NB4 (cell line): Measurements from ENCODE around the gene TUT7.

Experiments
- DNase-seq: peaks from one replicate; pipeline ENCODE4 v3.0.0; 2010; ENCODE audit warnings: low read depth
- H3K4me3 ChIP-seq: one replicate; pipeline ENCODE4 v1.5.1; 2011; ENCODE audit warnings: mild to moderate bottlenecking, low read depth, low read length, moderate library complexity
- MYC ChIP-seq: IDR thresholded peaks from 2 replicates; pipeline ENCODE4 v1.6.1; 2011; ENCODE audit warnings: low read depth, low read length
- POLR2A ChIP-seq: IDR thresholded peaks from 2 replicates; pipeline ENCODE4 v1.6.1; 2011; ENCODE audit warnings: mild to moderate bottlenecking; ENCODE audit not compliant: insufficient read length; ENCODE audit errors: extremely low read depth
- TF ChIP-seq, protein P1 (sequence below): IDR thresholded peaks from one replicate; pipeline ENCODE4 v1.5.1; 2012; ENCODE audit warnings: low read depth, low read length
- TF ChIP-seq, protein P2 (sequence below): IDR thresholded peaks from 2 replicates; pipeline ENCODE4 v1.6.1; 2011; ENCODE audit warnings: low read depth, low read length

The TUT7 gene

DNA sequence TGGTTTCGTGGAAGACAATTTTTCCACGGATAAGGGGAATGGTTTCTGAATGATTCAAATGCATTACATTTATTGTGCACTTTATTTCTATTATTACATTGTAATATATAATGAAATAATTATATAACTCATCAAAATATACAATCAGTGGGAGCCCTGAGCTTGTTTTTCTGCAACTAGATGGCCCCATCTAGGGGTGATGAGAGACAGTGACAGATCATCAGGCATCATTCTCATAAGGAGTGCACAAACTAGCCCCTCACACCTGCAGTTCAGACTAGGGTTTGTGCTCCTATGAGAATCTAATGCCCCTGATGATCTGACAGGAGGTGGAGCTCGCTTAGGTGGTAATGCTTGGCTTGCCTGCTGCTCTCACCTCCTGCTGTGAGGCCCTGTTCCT is 78.2 kb downstream of the TUT7 start:
- peak; percentile 8 for DNase-seq
- H3K4me3 ChIP-seq = no peak overlapping the region
- TF ChIP-seq, protein P1, sequence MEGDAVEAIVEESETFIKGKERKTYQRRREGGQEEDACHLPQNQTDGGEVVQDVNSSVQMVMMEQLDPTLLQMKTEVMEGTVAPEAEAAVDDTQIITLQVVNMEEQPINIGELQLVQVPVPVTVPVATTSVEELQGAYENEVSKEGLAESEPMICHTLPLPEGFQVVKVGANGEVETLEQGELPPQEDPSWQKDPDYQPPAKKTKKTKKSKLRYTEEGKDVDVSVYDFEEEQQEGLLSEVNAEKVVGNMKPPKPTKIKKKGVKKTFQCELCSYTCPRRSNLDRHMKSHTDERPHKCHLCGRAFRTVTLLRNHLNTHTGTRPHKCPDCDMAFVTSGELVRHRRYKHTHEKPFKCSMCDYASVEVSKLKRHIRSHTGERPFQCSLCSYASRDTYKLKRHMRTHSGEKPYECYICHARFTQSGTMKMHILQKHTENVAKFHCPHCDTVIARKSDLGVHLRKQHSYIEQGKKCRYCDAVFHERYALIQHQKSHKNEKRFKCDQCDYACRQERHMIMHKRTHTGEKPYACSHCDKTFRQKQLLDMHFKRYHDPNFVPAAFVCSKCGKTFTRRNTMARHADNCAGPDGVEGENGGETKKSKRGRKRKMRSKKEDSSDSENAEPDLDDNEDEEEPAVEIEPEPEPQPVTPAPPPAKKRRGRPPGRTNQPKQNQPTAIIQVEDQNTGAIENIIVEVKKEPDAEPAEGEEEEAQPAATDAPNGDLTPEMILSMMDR = peak; percentile 2
- no peak for TF ChIP-seq MYC

DNA sequence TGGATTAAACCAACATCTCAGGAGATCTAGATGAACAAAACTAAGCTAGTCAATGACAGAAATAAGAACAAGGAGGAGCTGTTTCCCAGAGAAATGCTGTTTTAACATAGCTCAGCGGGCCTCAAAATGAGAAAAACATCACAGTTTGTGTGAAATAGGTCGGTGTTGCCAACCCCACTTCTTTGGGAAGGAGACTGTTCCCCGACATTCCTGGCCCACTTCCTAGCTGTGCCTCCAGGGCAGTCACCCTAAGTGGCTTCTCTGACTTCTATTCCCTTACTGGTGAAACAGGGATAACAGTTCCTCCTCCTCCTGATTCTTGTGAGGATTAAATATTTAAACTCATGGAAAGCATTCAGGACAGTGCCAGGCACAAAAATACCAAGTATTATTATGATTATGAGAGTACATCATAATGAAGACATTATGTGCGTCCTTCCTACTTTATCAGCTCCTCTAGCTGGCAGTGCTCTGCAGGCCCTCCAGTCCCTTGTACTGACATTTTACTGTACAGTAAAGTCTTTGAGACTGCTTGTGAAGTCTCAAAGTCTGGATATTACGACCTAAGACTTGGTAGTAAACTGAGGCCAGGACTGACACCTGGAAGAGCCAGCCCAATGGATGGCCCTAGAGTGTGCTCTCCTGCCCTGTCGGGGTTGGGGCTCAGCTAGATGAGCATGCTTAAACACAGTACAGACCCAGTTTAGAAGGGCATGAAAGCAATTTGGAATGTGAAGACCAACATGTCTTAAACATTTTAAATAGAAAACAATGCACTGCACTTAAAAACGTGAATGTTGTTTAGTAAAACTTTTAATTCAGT is 79.2 kb downstream of the TUT7 start:
- no peak overlapping the region for H3K4me3 ChIP-seq
- no peak for DNase-seq
- TF ChIP-seq, protein P1 = no peak
- TF ChIP-seq, protein P2, sequence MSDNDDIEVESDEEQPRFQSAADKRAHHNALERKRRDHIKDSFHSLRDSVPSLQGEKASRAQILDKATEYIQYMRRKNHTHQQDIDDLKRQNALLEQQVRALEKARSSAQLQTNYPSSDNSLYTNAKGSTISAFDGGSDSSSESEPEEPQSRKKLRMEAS = no peak
- TF ChIP-seq MYC (no peak), POLR2A (no peak)

DNA sequence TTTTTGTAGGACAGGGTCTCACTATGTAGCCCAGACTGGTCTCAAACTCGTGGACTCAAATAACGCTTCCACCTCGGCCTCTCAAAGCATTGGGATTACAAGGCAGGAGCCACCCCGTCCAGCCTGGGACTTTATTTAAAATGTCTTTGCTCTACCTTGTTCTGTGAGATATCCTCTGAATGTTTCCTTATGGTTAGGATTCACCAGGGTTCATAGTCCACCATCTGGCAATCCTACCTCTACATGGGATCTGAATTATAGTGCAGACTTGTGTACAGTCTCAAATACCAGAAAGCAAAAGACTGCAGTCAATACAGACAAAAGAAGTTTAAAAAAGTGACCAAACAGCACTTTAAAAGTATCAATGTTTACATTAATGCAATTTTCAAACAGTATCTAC is 82.0 kb downstream of the TUT7 start:
- no peak overlapping the region for H3K4me3 ChIP-seq
- TF ChIP-seq, protein P1 = no peak
- TF ChIP-seq POLR2A (no peak), MYC (no peak)
- TF ChIP-seq, protein P2 = no peak
- DNase-seq = no peak

DNA sequence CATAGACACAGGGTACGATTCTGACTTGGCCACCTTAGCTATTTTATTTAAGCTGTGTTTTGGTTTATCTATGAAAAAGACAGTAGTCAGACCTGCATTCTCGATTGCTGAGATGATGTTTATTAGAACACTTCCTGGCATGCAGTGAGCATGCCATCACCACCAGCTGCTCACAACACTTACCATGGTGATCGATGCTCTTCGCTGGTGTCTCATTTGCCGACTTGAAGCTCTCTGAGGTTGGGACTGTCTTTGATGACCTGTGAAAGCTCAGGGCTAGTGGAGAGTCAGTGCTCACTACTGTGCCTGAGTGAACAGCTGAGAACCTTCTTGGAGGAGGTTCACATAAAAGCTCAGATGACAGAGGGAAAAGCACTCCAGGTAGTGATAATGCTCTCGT is 90.3 kb downstream of the TUT7 start:
- no peak overlapping the region for H3K4me3 ChIP-seq
- TF ChIP-seq, protein P2 = no peak
- TF ChIP-seq, protein P1 = no peak
- no peak for TF ChIP-seq POLR2A
- no peak for TF ChIP-seq MYC
- DNase-seq = no peak

DNA sequence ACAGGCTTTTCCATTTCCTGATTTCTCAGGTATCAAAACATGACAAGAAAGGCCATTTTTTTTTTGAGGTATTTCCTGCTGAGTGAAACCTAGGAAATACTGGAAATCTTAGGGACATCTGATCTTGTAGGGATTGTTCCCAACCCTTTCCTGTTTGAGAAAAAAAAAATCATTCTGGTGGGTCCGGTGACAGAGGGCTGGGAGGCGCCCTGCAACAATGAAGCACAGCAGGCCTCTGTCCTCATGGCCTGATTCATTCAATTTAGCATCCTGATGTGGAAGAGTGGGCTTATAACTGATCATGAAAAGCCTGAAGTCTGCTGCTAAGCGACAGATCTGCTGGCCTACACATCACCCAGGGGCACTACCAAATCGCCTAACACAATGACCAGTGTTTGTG is 91.7 kb downstream of the TUT7 start:
- TF ChIP-seq, protein P2 = no peak
- TF ChIP-seq POLR2A = no peak
- TF ChIP-seq MYC = no peak
- TF ChIP-seq, protein P1 = no peak
- no peak overlapping the region for H3K4me3 ChIP-seq
- DNase-seq = no peak

DNA sequence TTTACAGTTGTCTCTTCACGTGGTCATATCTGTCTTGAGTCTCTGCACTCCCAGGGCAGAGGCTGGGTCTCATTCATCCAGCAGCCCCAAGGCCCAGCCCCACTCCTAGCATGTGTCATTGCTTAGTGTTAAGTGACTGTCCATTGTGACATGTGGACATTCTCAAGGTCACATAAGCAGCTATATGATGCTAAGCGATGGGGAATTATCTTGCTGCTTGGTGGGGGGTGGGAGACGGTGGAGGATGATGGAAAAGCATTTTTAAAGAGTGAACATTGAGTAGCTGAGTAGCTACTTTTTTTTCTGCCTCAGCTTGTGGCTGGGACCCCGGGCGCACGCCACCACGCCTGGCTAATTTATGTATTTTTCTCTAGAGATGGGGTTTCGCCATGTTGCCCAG is 94.7 kb downstream of the TUT7 start, which contains the start of gene C9orf153:
TSS of gene C9orf153 (minus strand) at position 101 of the 400 bp plus-strand sequence. CDS start 30,054 bp downstream, outside the sequence.
- TF ChIP-seq MYC (no peak), POLR2A (no peak)
- TF ChIP-seq, protein P1 = no peak
- TF ChIP-seq, protein P2 = no peak
- no peak for DNase-seq
- H3K4me3 ChIP-seq = no peak within 1 kb of the TSS
